Measurements from ENCODE around the gene RPRML.

DNA sequence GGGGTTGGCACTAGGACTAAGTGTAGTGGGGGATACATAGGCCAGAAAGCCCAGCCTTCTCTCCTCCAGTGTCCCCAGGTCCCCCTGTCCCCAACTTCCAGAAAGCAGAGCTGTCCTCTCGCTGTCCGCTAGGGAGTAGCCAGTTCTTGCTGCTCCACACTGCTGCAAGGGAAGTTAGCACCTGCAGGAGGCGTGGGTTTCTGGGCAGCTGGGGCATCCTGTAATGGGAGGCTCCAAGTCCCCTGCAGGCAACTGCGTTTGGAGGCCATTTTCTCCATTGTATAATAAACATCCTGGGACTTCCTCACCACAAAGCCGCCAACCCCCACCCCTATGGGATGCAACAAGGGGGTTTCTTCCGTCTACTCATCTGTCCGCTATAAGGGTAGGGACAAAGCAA is 1.7 kb downstream of the RPRML start:
- no peak for TF ChIP-seq POLR2AphosphoS5 (IDR thresholded peaks at IDR 0.05)
- TF ChIP-seq EP300 (IDR thresholded peaks at IDR 0.05), result no peak
- TF ChIP-seq, protein P1, sequence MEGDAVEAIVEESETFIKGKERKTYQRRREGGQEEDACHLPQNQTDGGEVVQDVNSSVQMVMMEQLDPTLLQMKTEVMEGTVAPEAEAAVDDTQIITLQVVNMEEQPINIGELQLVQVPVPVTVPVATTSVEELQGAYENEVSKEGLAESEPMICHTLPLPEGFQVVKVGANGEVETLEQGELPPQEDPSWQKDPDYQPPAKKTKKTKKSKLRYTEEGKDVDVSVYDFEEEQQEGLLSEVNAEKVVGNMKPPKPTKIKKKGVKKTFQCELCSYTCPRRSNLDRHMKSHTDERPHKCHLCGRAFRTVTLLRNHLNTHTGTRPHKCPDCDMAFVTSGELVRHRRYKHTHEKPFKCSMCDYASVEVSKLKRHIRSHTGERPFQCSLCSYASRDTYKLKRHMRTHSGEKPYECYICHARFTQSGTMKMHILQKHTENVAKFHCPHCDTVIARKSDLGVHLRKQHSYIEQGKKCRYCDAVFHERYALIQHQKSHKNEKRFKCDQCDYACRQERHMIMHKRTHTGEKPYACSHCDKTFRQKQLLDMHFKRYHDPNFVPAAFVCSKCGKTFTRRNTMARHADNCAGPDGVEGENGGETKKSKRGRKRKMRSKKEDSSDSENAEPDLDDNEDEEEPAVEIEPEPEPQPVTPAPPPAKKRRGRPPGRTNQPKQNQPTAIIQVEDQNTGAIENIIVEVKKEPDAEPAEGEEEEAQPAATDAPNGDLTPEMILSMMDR (IDR thresholded peaks at IDR 0.05), result no peak
- TF ChIP-seq POLR2A (IDR thresholded peaks at IDR 0.05), result no peak

Data from suprapubic skin (tissue), 4 donors.